Hippocampal formation (tissue), 2 donors: ENCODE data around the gene ZMAT2.
"Not testable (repeated sequence)": the region's sequence is repeated elsewhere in the genome, so short reads cannot be mapped to it uniquely, and the experiment has no call there.

Experiments
- DNase-seq, 2 donors: peaks; one replicate each; lab custom pipeline; 2025; lab: John Stamatoyannopoulos, UW

ZMAT2 gene

DNA sequence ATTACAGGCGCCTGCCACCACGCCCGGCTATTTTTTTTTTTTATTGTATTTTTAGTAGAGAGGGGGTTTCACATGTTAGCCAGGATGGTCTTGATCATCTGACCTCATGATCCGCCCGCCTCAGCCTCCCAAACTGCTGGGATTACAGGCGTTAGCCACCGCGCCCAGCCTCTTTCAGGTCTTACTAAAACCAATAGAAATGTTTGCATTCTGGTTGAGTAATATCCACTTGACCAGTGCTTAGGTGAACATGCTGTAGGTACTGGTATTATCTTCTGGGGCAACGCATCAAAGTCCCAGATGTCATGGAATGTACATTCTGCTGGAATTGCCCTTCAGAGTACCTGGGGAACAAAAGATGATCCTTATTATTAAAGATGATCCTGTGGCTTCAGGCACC is 8.5 kb downstream of the ZMAT2 start:
- DNase-seq, result not testable (repeated sequence)

DNA sequence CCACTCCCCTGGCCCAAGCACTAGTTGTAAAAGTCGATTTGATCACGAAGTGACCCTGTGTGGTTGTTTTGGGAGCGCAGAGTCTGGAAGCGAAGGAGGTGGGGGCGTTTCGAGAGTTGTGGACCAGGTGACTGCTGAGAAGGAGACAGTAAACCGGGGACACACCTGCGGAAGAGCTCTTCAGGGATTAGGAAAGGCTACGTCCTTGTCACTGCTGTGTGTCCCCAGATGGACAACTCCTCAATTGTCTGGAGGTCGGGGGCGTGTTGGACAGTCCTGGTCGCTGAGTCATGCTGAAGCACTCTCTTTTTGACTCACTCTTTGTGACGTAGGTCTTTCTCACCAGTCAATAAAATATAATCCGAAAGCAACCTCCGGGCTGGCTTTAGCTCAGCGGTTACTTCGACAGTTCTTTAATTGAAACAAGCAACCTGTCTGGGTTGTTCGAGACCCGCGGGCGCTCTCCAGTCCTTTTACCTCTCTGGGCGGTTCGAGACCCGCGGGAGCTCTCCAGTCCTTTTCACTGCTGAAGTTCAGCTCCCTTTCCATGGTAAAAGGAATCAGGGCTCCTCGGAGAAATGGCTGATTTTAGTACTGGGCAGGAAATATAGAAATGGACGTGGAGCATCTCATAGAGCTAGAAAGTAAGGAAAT is 10.8 kb downstream of the ZMAT2 start:
- peak; percentile 51 to 72 for DNase-seq

DNA sequence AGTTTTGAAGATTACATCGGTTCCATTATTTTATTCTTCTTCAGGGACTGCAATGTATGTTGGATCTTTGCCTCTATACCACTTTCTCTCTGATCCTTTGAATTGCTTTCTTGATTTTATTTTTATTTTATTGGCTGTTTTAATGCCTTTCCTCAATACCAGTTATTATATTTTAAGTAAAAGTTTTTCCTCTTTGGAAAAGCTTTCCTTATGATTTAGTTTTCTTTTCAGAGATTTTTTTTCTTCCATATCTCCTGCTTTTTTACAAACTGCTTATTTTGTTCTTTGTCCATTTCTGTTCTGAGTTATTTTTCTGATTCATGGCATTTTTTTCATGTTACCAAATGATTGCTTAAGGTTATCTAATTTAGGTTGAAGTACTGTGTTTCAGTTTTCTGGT is 11.5 kb downstream of the ZMAT2 start:
- DNase-seq, result no peak

DNA sequence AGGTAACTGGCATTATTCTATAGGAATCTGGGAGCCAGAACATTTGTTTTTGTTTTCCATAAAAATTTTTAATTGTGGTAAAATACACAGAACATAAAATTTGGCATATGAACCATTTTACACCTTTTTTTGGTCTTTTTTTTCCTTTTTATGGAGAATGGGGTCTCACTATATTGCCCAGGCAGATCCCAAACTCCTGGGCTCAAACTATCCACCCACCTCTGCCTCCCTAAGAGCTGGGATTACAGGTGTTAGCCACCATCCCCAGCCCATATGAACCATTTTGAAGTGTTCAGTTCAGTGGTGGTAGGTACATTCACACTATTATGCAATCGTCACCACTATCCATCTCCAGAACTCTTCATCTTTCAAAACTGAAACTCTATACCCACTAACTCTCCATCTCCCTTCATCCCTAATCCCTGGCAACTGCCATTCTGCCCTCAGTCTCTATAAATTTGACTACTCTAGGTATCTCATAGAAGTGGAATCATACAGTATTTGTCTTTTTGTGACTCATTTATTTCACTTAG is 13.4 kb downstream of the ZMAT2 start:
- no peak for DNase-seq

DNA sequence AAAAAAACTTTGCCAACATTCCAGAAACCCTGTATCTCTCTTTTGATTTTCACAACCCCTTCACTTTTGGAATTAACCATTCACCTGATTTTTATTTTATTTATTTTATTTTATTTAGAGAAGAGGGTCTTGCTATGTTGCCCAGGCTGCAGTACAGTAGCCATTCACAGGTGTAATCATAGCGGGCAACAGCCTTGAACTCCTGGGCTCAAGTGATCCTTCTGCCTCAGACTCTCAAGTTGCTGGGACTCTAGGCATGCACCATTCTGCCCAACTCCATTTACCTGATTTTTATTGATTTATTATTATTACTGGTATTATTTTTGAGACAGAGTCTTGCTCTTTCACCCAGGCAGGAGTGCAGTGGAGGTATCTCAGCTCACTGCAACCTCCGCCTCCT is 16.0 kb downstream of the ZMAT2 start:
- not testable (repeated sequence) for DNase-seq

DNA sequence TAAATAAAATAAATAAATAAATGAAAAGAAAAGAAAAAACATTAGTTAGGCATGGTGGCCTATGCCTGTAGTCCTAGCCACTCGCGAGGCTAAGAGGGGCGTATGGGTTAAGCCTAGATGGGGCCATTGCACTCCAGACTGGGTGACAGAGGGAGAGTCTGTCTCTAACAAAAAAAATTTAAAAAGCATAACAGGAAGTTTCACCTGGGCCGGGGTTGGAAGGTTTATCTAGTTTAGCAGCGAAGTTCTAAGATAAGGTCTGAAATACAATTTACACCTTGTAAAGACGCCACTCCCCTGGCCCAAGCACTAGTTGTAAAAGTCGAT is 18.0 kb downstream of the ZMAT2 start:
- DNase-seq, result no peak

DNA sequence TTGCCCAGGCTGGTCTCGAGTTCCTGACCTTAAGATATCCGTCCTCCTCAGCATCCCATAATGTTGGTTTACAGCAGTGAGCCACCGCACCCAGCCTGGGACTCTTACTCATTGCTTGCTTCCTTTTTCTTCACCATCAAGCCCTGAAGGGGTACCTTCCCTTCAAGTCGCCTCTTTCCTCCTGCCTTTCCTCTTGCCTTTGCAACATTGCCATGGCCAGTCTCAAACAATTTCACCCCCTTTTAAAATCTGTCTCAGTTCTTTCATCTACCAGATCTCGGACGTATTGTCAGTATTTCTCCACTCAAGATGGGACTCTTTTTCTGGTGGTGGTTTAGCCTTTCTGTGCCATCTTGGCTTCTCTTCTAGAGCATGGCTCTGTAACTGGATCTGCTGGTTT is 20.5 kb downstream of the ZMAT2 start:
- not testable (repeated sequence) for DNase-seq

DNA sequence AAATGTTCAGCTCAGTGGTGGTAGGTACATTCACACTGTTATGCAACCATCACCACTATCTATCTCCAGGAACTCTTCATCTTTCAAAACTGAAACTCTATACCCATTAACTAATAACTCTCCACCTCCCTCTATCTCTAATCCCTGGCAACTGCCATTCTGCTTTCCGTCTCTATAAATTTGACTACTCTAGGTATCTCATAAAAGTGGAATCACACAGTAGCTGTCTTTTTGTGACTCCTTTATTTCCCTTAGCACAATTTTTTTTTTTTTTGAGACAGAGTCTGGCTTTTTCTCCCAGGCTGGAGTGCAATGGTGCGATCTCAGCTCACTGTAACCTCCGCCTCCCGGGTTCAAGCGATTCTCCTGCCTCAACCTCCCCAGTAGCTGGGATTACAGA is 21.1 kb downstream of the ZMAT2 start:
- not testable (repeated sequence) for DNase-seq

DNA sequence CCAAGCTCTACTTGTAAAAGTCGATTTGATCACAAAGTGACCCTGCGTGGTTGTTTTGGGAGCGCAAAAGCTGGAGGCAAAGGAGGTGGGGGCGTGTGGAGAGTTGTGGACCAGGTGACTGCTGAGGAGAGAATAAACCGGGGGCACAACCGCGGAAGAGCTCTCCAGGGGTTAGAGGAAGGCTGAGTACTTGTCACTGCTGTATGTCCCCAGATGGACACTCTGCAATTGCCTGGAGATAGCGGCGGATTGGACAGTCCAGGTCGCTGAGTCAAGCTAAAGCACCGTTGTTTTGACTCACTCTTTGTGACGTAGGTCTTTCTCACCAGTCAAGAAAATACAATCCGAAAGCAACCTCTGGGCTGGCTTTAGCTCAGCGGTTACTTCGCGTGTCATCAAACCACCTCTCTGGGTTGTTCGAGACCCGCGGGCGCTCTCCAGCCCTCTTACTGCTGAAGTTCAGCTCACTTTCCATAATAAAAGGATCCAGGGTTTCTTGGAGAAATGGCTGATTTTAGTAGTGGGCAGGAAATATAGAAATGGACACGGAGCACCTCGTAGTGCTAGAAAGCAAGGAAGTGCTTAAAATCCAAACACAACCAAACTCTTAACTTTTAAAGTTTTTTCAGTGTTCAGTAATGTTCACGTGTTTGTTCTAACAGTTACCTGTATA is 25.7 kb downstream of the ZMAT2 start:
- no peak for DNase-seq

DNA sequence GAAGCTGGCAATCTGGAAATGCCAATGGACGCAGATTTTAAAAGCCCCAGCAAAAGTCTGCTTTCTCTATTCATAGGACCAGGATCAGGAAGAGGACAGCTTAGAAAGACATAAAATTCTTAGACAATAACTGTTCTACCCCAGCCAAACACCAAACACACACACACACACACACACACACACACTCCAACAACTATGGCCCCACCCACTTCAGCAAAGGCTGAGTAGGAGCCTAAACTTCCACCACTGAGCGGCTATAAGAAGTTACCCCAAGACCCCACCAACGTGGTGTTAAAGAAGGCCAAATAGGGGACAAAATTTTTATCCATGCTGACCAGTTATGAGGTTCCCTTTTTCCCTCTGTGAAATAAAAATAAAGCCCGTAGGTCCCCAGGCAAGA is 32.9 kb downstream of the ZMAT2 start:
- DNase-seq, result no peak

DNA sequence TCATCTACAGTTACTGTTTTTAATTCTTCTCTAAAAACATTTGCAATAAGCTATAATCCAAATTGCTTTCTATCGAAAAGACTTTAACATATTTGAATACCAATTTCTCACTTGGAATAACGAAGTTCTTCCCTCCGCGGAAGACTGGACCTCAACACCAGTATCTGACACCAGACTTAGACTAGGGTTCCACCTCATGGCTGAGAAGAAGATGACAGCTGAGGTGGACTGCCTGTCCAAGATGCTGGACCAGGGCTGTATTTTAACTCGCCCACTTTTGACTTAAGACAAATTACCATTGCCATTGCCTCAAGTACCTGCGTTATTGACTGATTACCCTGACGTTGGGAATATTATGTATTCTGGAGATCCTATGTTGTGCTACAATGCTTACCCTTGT is 34.1 kb downstream of the ZMAT2 start:
- no peak for DNase-seq

DNA sequence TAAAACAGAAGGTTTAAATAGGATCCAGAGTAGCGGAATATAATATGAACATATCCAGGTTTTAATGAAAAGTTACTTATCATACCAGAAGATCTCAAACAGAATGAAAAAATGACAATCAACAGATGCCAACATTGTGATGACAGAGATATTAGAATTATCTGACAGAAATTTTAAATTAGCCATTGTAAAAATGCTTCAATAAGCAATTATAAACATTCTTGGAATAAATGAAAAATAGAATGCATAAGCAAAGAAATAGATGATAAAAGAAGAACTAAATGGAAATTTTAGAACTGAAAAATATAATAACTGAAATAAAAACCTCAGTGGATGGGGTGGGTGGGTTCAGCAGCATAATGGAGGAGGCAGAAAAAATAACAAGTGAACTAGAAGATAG is 37.2 kb downstream of the ZMAT2 start:
- DNase-seq, result no peak

DNA sequence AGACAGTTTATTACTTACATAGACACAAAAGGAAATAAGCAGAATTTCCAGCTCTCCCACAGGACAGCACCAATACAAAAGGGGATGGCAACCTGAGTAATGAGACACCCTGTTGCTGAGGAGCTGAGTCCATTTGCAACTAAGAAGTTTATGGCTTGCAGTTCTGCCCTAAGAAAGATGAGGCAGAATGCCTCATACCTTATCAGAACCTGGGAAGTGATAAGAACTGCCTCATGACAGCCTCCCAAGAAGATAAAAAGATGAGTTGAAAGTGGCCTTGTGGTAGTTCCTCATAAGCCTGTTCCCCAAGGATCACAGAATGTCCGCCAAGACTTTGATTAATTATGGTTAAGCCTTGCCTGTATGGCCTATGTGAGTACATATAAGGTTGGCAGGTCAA is 41.7 kb downstream of the ZMAT2 start:
- DNase-seq, result no peak

DNA sequence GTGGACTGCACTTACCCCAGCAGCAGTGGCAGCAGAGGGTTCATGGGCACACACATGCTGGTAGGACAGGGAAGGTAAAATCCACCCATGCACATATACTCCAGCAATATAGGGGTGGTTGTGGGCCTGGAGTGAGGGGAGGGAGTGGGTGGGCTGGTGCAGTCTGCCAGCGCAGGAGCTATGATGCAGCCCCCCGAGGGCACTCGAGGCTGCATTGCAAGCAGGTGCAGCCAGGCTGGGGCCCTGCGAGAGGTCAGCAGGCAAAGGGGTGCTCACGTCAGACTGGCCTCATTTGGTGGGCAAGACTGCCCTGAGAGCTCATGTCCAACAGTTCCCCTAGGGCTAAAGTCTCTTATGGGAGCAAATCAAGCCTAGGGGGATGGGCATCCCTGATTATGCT is 53.3 kb downstream of the ZMAT2 start:
- DNase-seq, result no peak
